Measurements from ENCODE around the gene NTSR2. TPM values are rescaled to one million over a fixed set of nuclear protein-coding genes. Genes with fewer than 3 reads are reported as not detected.

NTSR2 gene
- total RNA-seq, 4 donors from 2014 or later = not detected

DNA sequence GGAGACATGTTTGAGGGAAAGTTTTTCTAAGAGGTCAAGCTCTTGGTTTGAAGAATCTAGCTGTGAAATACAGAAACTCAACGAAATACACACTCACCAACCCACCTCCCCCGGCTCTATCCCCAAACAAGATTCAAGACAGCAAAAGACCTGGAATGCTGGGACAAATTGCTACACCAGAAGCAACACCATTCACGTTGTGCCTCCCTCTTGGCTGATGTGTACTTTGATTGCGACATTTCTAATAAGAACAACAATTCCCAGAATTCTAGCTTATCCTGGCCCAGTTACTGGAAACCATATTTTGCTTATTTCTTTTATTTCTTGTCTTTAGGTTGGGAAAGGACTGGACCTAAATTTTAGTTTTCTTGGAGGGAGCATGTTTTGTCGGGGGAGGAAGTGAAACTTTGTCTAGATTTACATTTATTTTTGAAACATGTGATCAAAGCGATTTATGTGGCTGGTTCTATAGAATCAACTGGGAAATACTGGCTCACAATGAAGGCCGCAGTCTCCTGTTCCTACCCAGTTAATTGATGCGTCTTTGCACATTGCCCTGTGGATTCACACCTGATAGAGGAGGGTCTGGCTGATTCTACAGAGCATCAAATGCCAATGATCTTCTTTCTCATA, 46.8 kb upstream of the NTSR2 start:
- intact Hi-C loops (cut with DNase I) = no loop called here
- TF ChIP-seq POLR2A (IDR thresholded peaks at IDR 0.05) = no peak
- TF ChIP-seq, protein P1, sequence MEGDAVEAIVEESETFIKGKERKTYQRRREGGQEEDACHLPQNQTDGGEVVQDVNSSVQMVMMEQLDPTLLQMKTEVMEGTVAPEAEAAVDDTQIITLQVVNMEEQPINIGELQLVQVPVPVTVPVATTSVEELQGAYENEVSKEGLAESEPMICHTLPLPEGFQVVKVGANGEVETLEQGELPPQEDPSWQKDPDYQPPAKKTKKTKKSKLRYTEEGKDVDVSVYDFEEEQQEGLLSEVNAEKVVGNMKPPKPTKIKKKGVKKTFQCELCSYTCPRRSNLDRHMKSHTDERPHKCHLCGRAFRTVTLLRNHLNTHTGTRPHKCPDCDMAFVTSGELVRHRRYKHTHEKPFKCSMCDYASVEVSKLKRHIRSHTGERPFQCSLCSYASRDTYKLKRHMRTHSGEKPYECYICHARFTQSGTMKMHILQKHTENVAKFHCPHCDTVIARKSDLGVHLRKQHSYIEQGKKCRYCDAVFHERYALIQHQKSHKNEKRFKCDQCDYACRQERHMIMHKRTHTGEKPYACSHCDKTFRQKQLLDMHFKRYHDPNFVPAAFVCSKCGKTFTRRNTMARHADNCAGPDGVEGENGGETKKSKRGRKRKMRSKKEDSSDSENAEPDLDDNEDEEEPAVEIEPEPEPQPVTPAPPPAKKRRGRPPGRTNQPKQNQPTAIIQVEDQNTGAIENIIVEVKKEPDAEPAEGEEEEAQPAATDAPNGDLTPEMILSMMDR (IDR thresholded peaks at IDR 0.05) = no peak
- H3K4me3 ChIP-seq (replicated peaks in 1 of 3) = no peak overlapping the region
- no peaks in the 10 kb centered on the region for H3K4me1 ChIP-seq
- H3K27me3 ChIP-seq = no peaks in the 10 kb centered on the region
- DNase-seq = no peak
- H3K9me3 ChIP-seq = no peaks in the 10 kb centered on the region
- 74 to 75% methylated on average over 8 of the region's 8 CpGs for WGBS, 2 donors
- H3K36me3 ChIP-seq = no peaks in the 10 kb centered on the region
- no peak overlapping the region for H3K27ac ChIP-seq

DNA sequence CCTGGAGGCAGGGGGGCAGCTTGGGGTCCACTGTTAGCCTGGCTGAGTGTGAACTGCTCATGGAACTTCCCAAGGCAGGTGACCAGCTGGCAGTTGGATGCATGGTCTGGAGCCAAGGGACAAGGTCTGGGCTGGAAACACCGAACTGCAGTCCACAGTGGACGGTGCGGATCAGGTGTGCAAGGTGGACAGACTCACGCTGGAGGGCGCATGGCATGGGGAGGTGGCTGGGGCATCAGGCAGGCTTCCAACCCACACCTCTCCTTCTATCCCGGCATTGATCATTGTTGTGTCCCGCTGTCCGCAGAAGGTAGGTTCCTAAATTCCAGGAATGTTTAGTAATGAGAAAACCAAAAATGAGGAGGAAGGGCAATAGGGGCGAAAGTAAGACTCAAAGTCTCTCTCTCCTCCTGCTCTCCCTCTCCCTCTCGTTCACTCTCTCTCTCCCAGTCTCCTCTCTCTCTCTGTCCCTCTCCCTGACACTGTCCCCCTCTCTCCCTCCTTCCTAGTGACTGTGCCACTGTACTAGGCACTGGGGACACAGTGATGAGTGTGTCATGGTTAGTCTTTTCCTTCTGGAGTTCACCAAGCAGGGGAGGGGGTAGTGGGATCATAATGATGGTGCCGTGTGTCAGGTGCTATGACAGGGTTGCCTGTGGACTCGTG, 46.1 kb upstream of the NTSR2 start:
- intact Hi-C loops (cut with DNase I) = no loop called here
- 92 to 94% methylated on average over 12 of the region's 12 CpGs for WGBS, 2 donors
- H3K4me1 ChIP-seq = peaks cover 0 to 5% of the 10 kb centered on the region in 2 donors
- H3K36me3 ChIP-seq = no peaks in the 10 kb centered on the region
- DNase-seq = no peak
- H3K9me3 ChIP-seq = no peaks in the 10 kb centered on the region
- H3K4me3 ChIP-seq (replicated peaks in 1 of 3) = no peak overlapping the region
- TF ChIP-seq POLR2A (IDR thresholded peaks at IDR 0.05) = no peak
- TF ChIP-seq, protein P1 (IDR thresholded peaks at IDR 0.05) = no peak
- H3K27me3 ChIP-seq = no peaks in the 10 kb centered on the region
- H3K27ac ChIP-seq = no peak overlapping the region

DNA sequence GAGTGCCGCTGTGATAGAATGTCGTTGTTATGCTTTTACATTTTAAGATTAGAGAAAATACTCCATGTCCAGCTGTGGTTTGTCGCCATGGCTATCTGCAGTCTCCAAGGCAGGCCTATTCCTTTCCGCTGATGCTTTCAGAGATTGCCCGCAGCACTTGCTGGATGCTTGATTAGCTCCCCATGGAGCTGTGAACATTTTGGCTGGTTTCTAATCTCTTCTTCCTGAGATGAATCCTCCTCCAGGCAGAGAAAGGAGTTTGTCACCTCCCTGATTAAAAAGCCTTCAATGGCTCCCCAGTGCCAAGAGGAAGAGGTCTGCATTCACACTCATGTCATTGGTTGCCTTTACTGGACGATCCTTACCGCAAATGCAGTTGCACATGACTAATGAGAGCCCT, 43.8 kb upstream of the NTSR2 start:
- WGBS, 2 donors = 79 to 91% methylated on average over 7 of the region's 7 CpGs
- intact Hi-C loops (cut with DNase I) = no loop called here
- Histone ChIP-seq H3K9me3 (no peaks in the 10 kb centered on the region), H3K27ac (no peak overlapping the region), H3K36me3 (no peaks in the 10 kb centered on the region), H3K4me1 (peaks cover 0 to 13% of the 10 kb centered on the region in 2 donors), H3K4me3 (replicated peaks in 1 of 3) (no peak overlapping the region), H3K27me3 (no peaks in the 10 kb centered on the region)
- TF ChIP-seq, protein P1 (IDR thresholded peaks at IDR 0.05) = no peak
- TF ChIP-seq POLR2A (IDR thresholded peaks at IDR 0.05) = no peak
- no peak for DNase-seq

DNA sequence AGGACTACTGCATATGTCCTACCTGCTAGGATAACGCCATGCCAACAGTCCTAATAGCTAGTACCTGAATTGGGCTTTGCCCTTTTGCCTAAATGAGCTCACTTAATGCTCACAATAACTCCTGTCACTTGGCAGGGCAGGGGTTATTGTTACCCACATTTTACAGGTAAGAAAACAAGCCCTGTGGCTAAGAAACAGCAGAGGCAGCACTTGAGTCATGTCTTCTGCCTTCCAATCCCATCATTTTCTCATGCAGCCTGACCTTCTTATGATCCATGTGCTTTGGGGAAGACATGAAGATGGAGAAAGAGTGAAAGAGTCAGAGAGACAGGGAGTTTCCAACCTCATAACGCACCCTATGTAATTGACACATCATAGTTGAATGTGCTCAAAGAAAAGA, 42.9 kb upstream of the NTSR2 start:
- DNase-seq = no peak
- Histone ChIP-seq H3K36me3 (no peaks in the 10 kb centered on the region), H3K27me3 (no peaks in the 10 kb centered on the region), H3K9me3 (no peaks in the 10 kb centered on the region), H3K27ac (no peak overlapping the region), H3K4me3 (replicated peaks in 1 of 3) (no peak overlapping the region), H3K4me1 (peaks cover 0 to 13% of the 10 kb centered on the region in 2 donors)
- 93 to 97% methylated on average over 2 of the region's 2 CpGs for WGBS, 2 donors
- intact Hi-C loops (cut with DNase I) = no loop called here
- TF ChIP-seq, protein P1 (IDR thresholded peaks at IDR 0.05) = no peak
- TF ChIP-seq POLR2A (IDR thresholded peaks at IDR 0.05) = no peak

DNA sequence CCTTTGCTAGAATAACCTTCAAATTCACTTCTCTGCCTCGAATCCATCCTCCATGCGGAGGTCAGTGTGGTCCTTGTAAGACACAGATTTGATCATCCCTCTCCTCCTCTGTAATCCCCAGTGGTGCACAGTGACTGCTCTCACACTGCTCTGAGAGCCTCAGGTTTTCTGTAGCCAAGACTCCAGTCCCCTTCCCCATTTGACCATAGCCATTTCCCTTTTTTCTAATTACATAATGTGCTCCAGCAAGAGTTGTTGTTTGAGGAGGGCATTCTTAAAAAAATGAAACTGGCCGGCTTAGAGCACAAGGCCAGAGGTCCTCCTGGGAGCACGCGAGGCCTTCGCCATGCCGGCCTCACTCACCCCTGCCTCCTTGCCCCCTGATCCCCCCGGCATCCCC, 41.8 kb upstream of the NTSR2 start:
- Histone ChIP-seq H3K36me3 (no peaks in the 10 kb centered on the region), H3K4me3 (replicated peaks in 1 of 3) (no peak overlapping the region), H3K9me3 (no peaks in the 10 kb centered on the region), H3K4me1 (peaks cover 0 to 13% of the 10 kb centered on the region in 2 donors), H3K27me3 (no peaks in the 10 kb centered on the region), H3K27ac (no peak overlapping the region)
- 79 to 80% methylated on average over 8 of the region's 8 CpGs for whole genome bisulfite sequencing, 2 donors
- DNase-seq = no peak
- no peak for TF ChIP-seq POLR2A (IDR thresholded peaks at IDR 0.05)
- TF ChIP-seq, protein P1 (IDR thresholded peaks at IDR 0.05) = no peak
- intact Hi-C loops (cut with DNase I) = no loop called here
